ENCODE data around the gene PIK3CB.

DNA sequence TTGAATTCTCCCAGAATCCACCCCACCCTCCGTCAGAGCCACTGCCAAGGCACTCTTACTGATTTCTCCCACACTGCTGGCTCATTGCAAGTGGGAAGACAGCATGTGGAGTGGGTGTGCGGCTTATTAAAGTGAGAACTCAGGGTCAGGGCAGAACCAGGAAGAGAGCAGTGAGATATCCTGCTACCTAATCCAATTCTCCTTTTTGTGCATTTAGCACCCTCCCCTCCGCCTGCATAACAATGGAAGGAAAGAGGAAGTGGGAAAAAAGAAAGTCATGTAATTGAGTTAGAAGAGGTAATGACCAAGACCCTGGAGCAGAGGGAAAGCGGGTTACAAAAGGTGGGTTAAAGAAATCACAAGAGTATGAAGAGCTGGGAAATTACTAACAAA, 27.8 kb upstream of the PIK3CB start:
- TF ChIP-seq CTCF (IDR thresholded peaks at IDR 0.05) (no peak), POLR2A (IDR thresholded peaks at IDR 0.05) (no peak)
